Endothelial cell (in vitro differentiated cells): ENCODE data around the gene LOXL1. TPM values are rescaled to one million over a fixed set of nuclear protein-coding genes. Genes with fewer than 3 reads are reported as not detected.

Source experiments
- DNase-seq: peaks from one replicate; pipeline ENCODE4 v3.0.0; 2021; ENCODE audit warnings: low spot score
- H3K27ac Mint-ChIP-seq: one replicate; pipeline ENCODE4 v1.8.0; 2021; ENCODE audit warnings: mixed read lengths, inconsistent platforms; ENCODE audit not compliant: unreplicated experiment
- H3K27me3 Mint-ChIP-seq: one replicate; pipeline ENCODE4 v1.8.0; 2021; ENCODE audit warnings: mild to moderate bottlenecking, moderate library complexity, mixed read lengths, inconsistent platforms; ENCODE audit not compliant: unreplicated experiment
- H3K36me3 Mint-ChIP-seq: one replicate; pipeline ENCODE4 v1.8.0; 2021; ENCODE audit warnings: mild to moderate bottlenecking, low read depth, mixed read lengths, inconsistent platforms; ENCODE audit not compliant: unreplicated experiment
- H3K4me1 Mint-ChIP-seq: one replicate; pipeline ENCODE4 v1.8.0; 2021; ENCODE audit warnings: mild to moderate bottlenecking, mixed read lengths, inconsistent platforms; ENCODE audit not compliant: unreplicated experiment
- H3K4me3 Mint-ChIP-seq: one replicate; pipeline ENCODE4 v1.8.0; 2021; ENCODE audit warnings: mild to moderate bottlenecking, mixed read lengths, inconsistent platforms; ENCODE audit not compliant: unreplicated experiment
- H3K9me3 Mint-ChIP-seq: one replicate; pipeline ENCODE4 v1.8.0; 2021; ENCODE audit warnings: mixed read lengths, inconsistent platforms; ENCODE audit not compliant: unreplicated experiment
- CTCF ChIP-seq: fragments of 200-600 bp; sonication (generic); IDR thresholded peaks from one replicate; pipeline ENCODE4 v1.5.0; 2021; ENCODE audit warnings: antibody characterized with exemption; ENCODE audit not compliant: unreplicated experiment
- total RNA-seq: library from RNA; stranded (reverse); fragmentation: NEBNext Ultra II Directional; extraction: Animal tissue kit (Norgen Biotek cat#: 25700); gene quantifications from one replicate; pipeline ENCODE4 v1.2.1, GENCODE V29; 2021; ENCODE audit not compliant: unreplicated experiment

Gene LOXL1
- total RNA-seq, 1 donor from 2014 or later = 156 TPM

- Mint-ChIP-seq H3K9me3 (no peaks in the 10 kb centered on the region), H3K4me1 (no peaks in the 10 kb centered on the region), H3K4me3 (no peak overlapping the region), H3K36me3 (peaks cover 4% of the 10 kb centered on the region), H3K27ac (no peak overlapping the region), H3K27me3 (peaks cover 5% of the 10 kb centered on the region)
- TF ChIP-seq CTCF = no peak
- DNase-seq = no peak
Measured at GRCh38 chr15:73884159-73884558, 42.1 kb upstream of the LOXL1 start.

- H3K27me3 Mint-ChIP-seq = peaks cover 11% of the 10 kb centered on the region
- H3K4me3 Mint-ChIP-seq = no peak overlapping the region
Measured at GRCh38 chr15:73885954-73886700, 40.1 kb upstream of the LOXL1 start.

GRCh38 chr15:73886717-73887345 lies 39.4 kb upstream of the LOXL1 start:
- TF ChIP-seq CTCF = no peak

More at GRCh38 chr15:73885954-73886700, 40.1 kb upstream of the LOXL1 start:
- Mint-ChIP-seq H3K9me3 (no peaks in the 10 kb centered on the region), H3K36me3 (peaks cover 4% of the 10 kb centered on the region), H3K4me1 (peaks cover 4% of the 10 kb centered on the region), H3K27ac (no peak overlapping the region)
- TF ChIP-seq CTCF = no peak
- DNase-seq = no peak

GRCh38 chr15:73887481-73887880 lies 38.8 kb upstream of the LOXL1 start:
- H3K9me3 Mint-ChIP-seq = no peaks in the 10 kb centered on the region
- peaks cover 4% of the 10 kb centered on the region for H3K4me1 Mint-ChIP-seq
- H3K4me3 Mint-ChIP-seq = peak overlapping the region; percentile 47
- no peak overlapping the region for H3K27ac Mint-ChIP-seq
- no peak for DNase-seq
- H3K36me3 Mint-ChIP-seq = peaks cover 4% of the 10 kb centered on the region
- peaks cover 11% of the 10 kb centered on the region for H3K27me3 Mint-ChIP-seq
- TF ChIP-seq CTCF = no peak

More at GRCh38 chr15:73886717-73887345, 39.4 kb upstream of the LOXL1 start:
- H3K4me1 Mint-ChIP-seq = peaks cover 4% of the 10 kb centered on the region
- peaks cover 11% of the 10 kb centered on the region for H3K27me3 Mint-ChIP-seq
- H3K4me3 Mint-ChIP-seq = peak overlapping the region; percentile 47
- DNase-seq = no peak
- no peaks in the 10 kb centered on the region for H3K9me3 Mint-ChIP-seq
- no peak overlapping the region for H3K27ac Mint-ChIP-seq
- H3K36me3 Mint-ChIP-seq = peaks cover 4% of the 10 kb centered on the region
